H1 (cell line): ENCODE results near the gene ZIM2. TPM values are rescaled to one million over a fixed set of nuclear protein-coding genes. Genes with fewer than 3 reads are reported as not detected.

Source experiments
- CTCF ChIA-PET: fragments of 300-600 bp; sonication (Branson Sonifier 250); formaldehyde crosslinking; loops from one replicate; lab custom pipeline; 2021; ENCODE audit not compliant: partially characterized antibody; lab: Charles Lee
- POLR2A ChIA-PET: fragments of 300-600 bp; sonication (Branson Sonifier 250); formaldehyde crosslinking; loops from one replicate; lab custom pipeline; 2021; ENCODE audit warnings: inconsistent platforms; ENCODE audit not compliant: partially characterized antibody; lab: Charles Lee
- DNase-seq, 2 experiments: peaks; one replicate each; pipeline versions ENCODE4 v3.0.0 to v3.0.0-alpha.2; 2010 to 2022; ENCODE audit warnings: low spot score in 2 of 2, low read depth in 1 of 2, mixed read lengths in 1 of 2
- FAIRE-seq: peaks from 2 replicates; lab custom pipeline; 2011; peaks lifted over from hg19 to GRCh38; lab: Jason Lieb, UNC
- H2AFZ ChIP-seq: 2 replicates; pipeline ENCODE4 v1.8.1; 2012; ENCODE audit warnings: low read length, inconsistent platforms
- H2AK5ac ChIP-seq: 2 replicates; pipeline ENCODE4 v1.6.1; 2013; ENCODE audit warnings: low read depth, low read length
- H2BK120ac ChIP-seq: replicated peaks from 2 replicates; pipeline ENCODE3; 2013; ENCODE audit warnings: low read depth, low read length, inconsistent platforms
- H2BK12ac ChIP-seq: 2 replicates; pipeline ENCODE4 v1.6.1; 2013; ENCODE audit warnings: low read depth, low read length
- H2BK15ac ChIP-seq: 2 replicates; pipeline ENCODE4 v1.6.1; 2013; ENCODE audit warnings: low read length
- H2BK20ac ChIP-seq: 2 replicates; pipeline ENCODE4 v1.6.1; 2013; ENCODE audit warnings: low read length
- H2BK5ac ChIP-seq: 2 replicates; pipeline ENCODE4 v1.6.1; 2013; ENCODE audit warnings: low read depth, low read length
- H3K14ac ChIP-seq: 2 replicates; pipeline ENCODE4 v1.6.1; 2013; ENCODE audit warnings: inconsistent platforms; ENCODE audit not compliant: insufficient read length
- H3K18ac ChIP-seq: 2 replicates; pipeline ENCODE4 v1.6.1; 2013; ENCODE audit warnings: low read length; ENCODE audit errors: extremely low read depth
- H3K23ac ChIP-seq: 2 replicates; pipeline ENCODE4 v1.6.1; 2013; ENCODE audit warnings: inconsistent platforms; ENCODE audit not compliant: insufficient read length
- H3K23me2 ChIP-seq: 2 replicates; pipeline ENCODE4 v1.6.1; 2013; ENCODE audit warnings: low read depth, low read length
- H3K27ac ChIP-seq: 2 replicates; pipeline ENCODE4 v1.6.1; 2011; ENCODE audit warnings: low read depth, low read length, inconsistent platforms
- H3K27me3 ChIP-seq, 4 experiments: replicated peaks in 1 of 4; 1 replicate in 1 of 4; 2 replicates in 3 of 4; pipeline versions ENCODE4 v1.6.1 to v1.8.1; 2011 to 2013; ENCODE audit warnings: low read length in 3 of 4, mild to moderate bottlenecking in 3 of 4, inconsistent platforms in 2 of 4, mixed read lengths in 2 of 4, moderate library complexity in 1 of 4; ENCODE audit not compliant: control insufficient read depth in 3 of 4, insufficient read depth in 3 of 4; ENCODE audit errors: extremely low read depth in 1 of 4
- H3K36me3 ChIP-seq, 4 experiments: 2 replicates each; pipeline versions ENCODE4 v1.6.1 to v1.8.1; 2011 to 2013; ENCODE audit warnings: mild to moderate bottlenecking in 4 of 4, low read length in 3 of 4, moderate library complexity in 2 of 4, control low read depth in 1 of 4, inconsistent platforms in 1 of 4; ENCODE audit not compliant: insufficient read depth in 4 of 4, control insufficient read depth in 2 of 4
- H3K4ac ChIP-seq: replicated peaks from 2 replicates; pipeline ENCODE3; 2013; ENCODE audit warnings: low read length, low read depth, mixed read lengths, inconsistent platforms; ENCODE audit not compliant: insufficient read length
- H3K4me1 ChIP-seq, 4 experiments: replicated peaks in 1 of 4; 1 replicate in 1 of 4; 2 replicates in 3 of 4; pipeline versions ENCODE4 v1.6.1 to v1.8.1; 2011 to 2013; ENCODE audit warnings: low read length in 3 of 4, inconsistent platforms in 2 of 4, mixed read lengths in 1 of 4; ENCODE audit not compliant: insufficient read depth in 4 of 4, control insufficient read depth in 3 of 4
- H3K4me2 ChIP-seq, 2 experiments: 2 replicates each; pipeline versions ENCODE4 v1.6.1 to v1.8.1; 2011 to 2013; ENCODE audit warnings: low read depth in 2 of 2, low read length in 2 of 2, control low read depth in 1 of 2, inconsistent platforms in 1 of 2, mild to moderate bottlenecking in 1 of 2; ENCODE audit not compliant: insufficient read depth in 1 of 2
- H3K4me3 ChIP-seq, 4 experiments: fragments of 200-600, 300-600 bp in 1 of 4; sonication (generic), shearing (Covaris generic), sonication (Bioruptor Twin) in 1 of 4; 2 replicates each; pipeline versions ENCODE4 v1.5.1 to v1.8.1; 2011 to 2016; ENCODE audit warnings: low read length in 4 of 4, low read depth in 3 of 4, control low read depth in 2 of 4, inconsistent platforms in 2 of 4, mild to moderate bottlenecking in 2 of 4, mixed read lengths in 1 of 4, moderate library complexity in 1 of 4; ENCODE audit not compliant: insufficient read depth in 2 of 4; ENCODE audit errors: extremely low read depth in 1 of 4
- H3K56ac ChIP-seq: replicated peaks from 2 replicates; pipeline ENCODE3; 2013; ENCODE audit warnings: low read depth, mild to moderate bottlenecking, mixed read lengths, low read length, inconsistent platforms; ENCODE audit not compliant: insufficient read length
- H3K79me1 ChIP-seq: 2 replicates; pipeline ENCODE4 v1.6.1; 2013; ENCODE audit warnings: low read depth, low read length, control low read depth
- H3K79me2 ChIP-seq, 2 experiments: 2 replicates each; pipeline versions ENCODE4 v1.6.1 to v1.8.1; 2012 to 2013; ENCODE audit warnings: low read length in 2 of 2, mild to moderate bottlenecking in 2 of 2, inconsistent platforms in 1 of 2; ENCODE audit not compliant: insufficient read depth in 2 of 2, control insufficient read depth in 1 of 2
- H3K9ac ChIP-seq, 4 experiments: replicated peaks in 1 of 4; 1 replicate in 1 of 4; 2 replicates in 3 of 4; pipeline versions ENCODE4 v1.6.1 to v1.8.1; 2011 to 2013; ENCODE audit warnings: low read depth in 3 of 4, low read length in 3 of 4, control low read depth in 2 of 4, mild to moderate bottlenecking in 2 of 4, moderate library complexity in 2 of 4, inconsistent platforms in 1 of 4; ENCODE audit errors: extremely low read depth in 1 of 4
- H3K9me3 ChIP-seq, 2 experiments: 2 replicates each; pipeline versions ENCODE4 v1.6.1 to v1.8.1; 2012 to 2013; ENCODE audit warnings: mild to moderate bottlenecking in 2 of 2, moderate library complexity in 2 of 2, control low read depth in 1 of 2, inconsistent platforms in 1 of 2, low read depth in 1 of 2, low read length in 1 of 2, mixed read lengths in 1 of 2; ENCODE audit not compliant: insufficient read depth in 2 of 2
- H4K20me1 ChIP-seq, 2 experiments: replicated peaks in 1 of 2; 2 replicates each; pipeline versions ENCODE3 to v1.8.1; 2011 to 2013; ENCODE audit warnings: inconsistent platforms in 2 of 2, low read length in 2 of 2, mild to moderate bottlenecking in 1 of 2; ENCODE audit not compliant: insufficient read depth in 2 of 2, control insufficient read depth in 1 of 2
- H4K5ac ChIP-seq: 2 replicates; pipeline ENCODE4 v1.6.1; 2013; ENCODE audit warnings: low read length, low read depth, mixed read lengths, inconsistent platforms; ENCODE audit not compliant: insufficient read length
- H4K8ac ChIP-seq: 2 replicates; pipeline ENCODE4 v1.8.0; 2013; ENCODE audit warnings: mild to moderate bottlenecking, moderate library complexity, low read length, inconsistent platforms; ENCODE audit not compliant: insufficient read depth; ENCODE audit errors: extremely low read depth
- H4K91ac ChIP-seq: replicated peaks from 2 replicates; pipeline ENCODE3; 2013; ENCODE audit warnings: low read length, mixed read lengths, inconsistent platforms; ENCODE audit not compliant: insufficient read length
- EP300 ChIP-seq, 2 experiments: IDR thresholded peaks; 1 replicate in 1 of 2; 2 replicates in 1 of 2; pipeline ENCODE4 v1.6.1; 2011 to 2012; ENCODE audit warnings: low read depth in 2 of 2, low read length in 2 of 2, mild to moderate bottlenecking in 2 of 2, borderline replicate concordance in 1 of 2, inconsistent platforms in 1 of 2, moderate library complexity in 1 of 2
- GABPA ChIP-seq: IDR thresholded peaks from 2 replicates; pipeline ENCODE4 v1.6.1; 2011; ENCODE audit warnings: mild to moderate bottlenecking, low read length, moderate library complexity, borderline replicate concordance; ENCODE audit not compliant: insufficient read depth
- TAF7 ChIP-seq: optimal IDR thresholded peaks from 2 replicates; pipeline ENCODE3; 2011; ENCODE audit warnings: low read depth, mild to moderate bottlenecking, inconsistent platforms, low read length, moderate library complexity, borderline replicate concordance
- WGBS, 2 experiments: shearing (Covaris generic) in 1 of 2; methylation state at CpG; one replicate each; pipeline versions ENCODE4 v1.1.6 to v1.1.7; 2013 to 2015; ENCODE audit warnings: low lambda C conversion rate in 2 of 2, mixed read lengths in 2 of 2, inconsistent platforms in 1 of 2, low coverage in 1 of 2, missing lambda C conversion rate in 1 of 2; ENCODE audit not compliant: insufficient replicate concordance in 2 of 2, insufficient coverage in 1 of 2, insufficient read length in 1 of 2; ENCODE audit errors: extremely low coverage in 1 of 2, missing lambda C conversion rate in 1 of 2; 5-methylcytosine and 5-hydroxymethylcytosine counted together
- polyA plus RNA-seq, 7 experiments: library from polyadenylated mRNA; depleted of rRNA in 3 of 7; stranded (reverse) in 5 of 7; unstranded in 2 of 7; fragments of >200 nt in 5 of 7; fragments of 200-250 nt in 2 of 7; gene quantifications; 1 replicate in 5 of 7; 2 replicates in 1 of 7; 4 replicates in 1 of 7; pipeline versions ENCODE4 v1.2.1 to v1.2.3, GENCODE V29; 2011 to 2013; ENCODE audit warnings: missing spikeins in 2 of 7, mixed read lengths in 2 of 7
- total RNA-seq: library from RNA; stranded (reverse); fragmentation: NEBNext Ultra II Directional; extraction: Animal tissue kit (Norgen Biotek cat#: 25700); gene quantifications from 2 replicates; pipeline ENCODE4 v1.2.1, GENCODE V29; 2021
- TF ChIP-seq, protein P1 (sequence below), 3 experiments: IDR thresholded peaks; 1 replicate in 2 of 3; 2 replicates in 1 of 3; pipeline versions ENCODE4 v1.5.1 to v1.6.1; 2011; ENCODE audit warnings: low read length in 3 of 3, mild to moderate bottlenecking in 3 of 3, inconsistent platforms in 2 of 3, low read depth in 1 of 3, moderate library complexity in 1 of 3; ENCODE audit not compliant: insufficient read depth in 1 of 3; ENCODE audit errors: control extremely low read depth in 1 of 3

Gene ZIM2
- total and polyA plus RNA-seq, 2 of the 8 experiments (the other 6 are each of a cell fraction or from before 2014, with no cell fraction given): not detected

DNA sequence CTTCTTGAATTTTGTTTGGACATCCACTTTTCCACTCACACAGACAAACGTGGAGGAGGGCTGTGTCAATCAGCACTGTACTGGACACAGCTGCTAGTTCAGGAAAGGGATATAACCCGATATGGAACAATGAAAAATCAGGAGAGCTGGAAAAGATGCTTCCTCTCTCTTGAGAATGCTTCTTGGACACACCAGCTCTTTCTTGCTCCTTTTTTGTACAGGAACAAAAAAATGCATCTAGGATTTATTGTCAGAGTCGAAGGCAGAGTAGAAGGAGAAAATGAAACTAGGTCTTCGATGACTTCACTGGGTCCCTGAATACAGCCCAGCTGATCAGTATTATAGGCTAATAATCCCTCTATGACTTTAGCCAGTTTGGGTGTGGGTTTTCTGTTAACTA lies 62.2 kb downstream of the ZIM2 start:
- TF ChIP-seq, protein P1, sequence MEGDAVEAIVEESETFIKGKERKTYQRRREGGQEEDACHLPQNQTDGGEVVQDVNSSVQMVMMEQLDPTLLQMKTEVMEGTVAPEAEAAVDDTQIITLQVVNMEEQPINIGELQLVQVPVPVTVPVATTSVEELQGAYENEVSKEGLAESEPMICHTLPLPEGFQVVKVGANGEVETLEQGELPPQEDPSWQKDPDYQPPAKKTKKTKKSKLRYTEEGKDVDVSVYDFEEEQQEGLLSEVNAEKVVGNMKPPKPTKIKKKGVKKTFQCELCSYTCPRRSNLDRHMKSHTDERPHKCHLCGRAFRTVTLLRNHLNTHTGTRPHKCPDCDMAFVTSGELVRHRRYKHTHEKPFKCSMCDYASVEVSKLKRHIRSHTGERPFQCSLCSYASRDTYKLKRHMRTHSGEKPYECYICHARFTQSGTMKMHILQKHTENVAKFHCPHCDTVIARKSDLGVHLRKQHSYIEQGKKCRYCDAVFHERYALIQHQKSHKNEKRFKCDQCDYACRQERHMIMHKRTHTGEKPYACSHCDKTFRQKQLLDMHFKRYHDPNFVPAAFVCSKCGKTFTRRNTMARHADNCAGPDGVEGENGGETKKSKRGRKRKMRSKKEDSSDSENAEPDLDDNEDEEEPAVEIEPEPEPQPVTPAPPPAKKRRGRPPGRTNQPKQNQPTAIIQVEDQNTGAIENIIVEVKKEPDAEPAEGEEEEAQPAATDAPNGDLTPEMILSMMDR (IDR thresholded peaks at IDR 0.05; ENCODE audit: control extremely low read depth in 1 of 3, insufficient read depth in 1 of 3, low read depth in 1 of 3, low read length in 3 of 3): no peak
- TF ChIP-seq EP300 (IDR thresholded peaks at IDR 0.05; ENCODE audit: borderline replicate concordance in 1 of 2, low read depth in 2 of 2, low read length in 2 of 2): no peak
- no peak for TF ChIP-seq TAF7
- no peak for TF ChIP-seq GABPA
- H2BK5ac ChIP-seq: no peak overlapping the region
- peaks cover 86% of the 10 kb centered on the region in 2 experiments for H3K9me3 ChIP-seq
- no peak overlapping the region for H3K4me3 ChIP-seq
- H4K91ac ChIP-seq: no peak overlapping the region
- no peaks in the 10 kb centered on the region for H3K23me2 ChIP-seq
- H3K56ac ChIP-seq: no peak overlapping the region
- no peaks in the 10 kb centered on the region for H3K4me1 ChIP-seq
- FAIRE-seq (no peak), DNase-seq (no peak)
- H3K18ac ChIP-seq: no peak overlapping the region
- H2BK15ac ChIP-seq: no peak overlapping the region
- H3K4ac ChIP-seq: no peak overlapping the region
- H3K36me3 ChIP-seq: no peaks in the 10 kb centered on the region; a peak in 1 of 8 replicates
- H4K20me1 ChIP-seq: no peaks in the 10 kb centered on the region
- H4K5ac ChIP-seq: no peak overlapping the region
- H2AFZ ChIP-seq: no peak overlapping the region
- H3K79me2 ChIP-seq: no peaks in the 10 kb centered on the region
- CTCF ChIA-PET: interaction anchor here (0.6 to 1.1 kb wide), 2 partner anchors 37 to 712 kb away, joined by 3 read pairs; no protein-coding TSS in a partner anchor
- no peaks in the 10 kb centered on the region for H3K79me1 ChIP-seq
- H3K14ac ChIP-seq: no peak overlapping the region
- no peak overlapping the region for H3K4me2 ChIP-seq
- no peak overlapping the region for H3K9ac ChIP-seq
- POLR2A ChIA-PET: no interaction called here
- H2BK12ac ChIP-seq: no peak overlapping the region
- H3K27ac ChIP-seq: no peak overlapping the region
- 61% methylated on average over 4 of the region's 4 CpGs; no CpG with 5 or more reads in 1 of the 2 experiments for WGBS, 2 experiments
- no peaks in the 10 kb centered on the region for H3K27me3 ChIP-seq
- no peak overlapping the region for H4K8ac ChIP-seq
- H2BK120ac ChIP-seq: no peak overlapping the region
- no peak overlapping the region for H3K23ac ChIP-seq
- H2AK5ac ChIP-seq: no peak overlapping the region
- no peak overlapping the region for H2BK20ac ChIP-seq
